Stomach (tissue), 9 donors: ENCODE measurements around the gene GPC2. TPM values are rescaled to one million over a fixed set of nuclear protein-coding genes. Genes with fewer than 3 reads are reported as not detected.

Source experiments
- DNase-seq, 2 donors: peaks; one replicate each; pipeline versions ENCODE4 v3.0.0 to v3.0.0-alpha.2; 2013 to 2019
- H3K27ac ChIP-seq, 5 donors: fragments of 200-600 bp in 4 of 5; sonication (generic) in 4 of 5; one replicate each; pipeline ENCODE4 v1.5.1; 2013 to 2019; ENCODE audit warnings: mild to moderate bottlenecking in 1 of 5, moderate library complexity in 1 of 5
- H3K27me3 ChIP-seq, 3 donors: fragments of 200-600 bp; sonication (generic); one replicate each; pipeline ENCODE4 v1.5.1; 2017 to 2019; ENCODE audit warnings: mixed run types in 1 of 3
- H3K36me3 ChIP-seq, 4 donors: fragments of 200-600 bp; sonication (generic); 1 replicate in 3 of 4; 2 replicates in 1 of 4; pipeline ENCODE4 v1.5.1; 2016 to 2019
- H3K4me1 ChIP-seq, 4 donors: fragments of 200-600 bp; sonication (generic); one replicate each; pipeline ENCODE4 v1.5.1; 2016 to 2019
- H3K4me3 ChIP-seq, 4 donors: fragments of 200-600 bp; sonication (generic) in 3 of 4; one replicate each; pipeline ENCODE4 v1.5.1; 2016 to 2019; ENCODE audit warnings: mild to moderate bottlenecking in 1 of 4
- H3K9me3 ChIP-seq, 4 donors: fragments of 200-600 bp; sonication (generic); one replicate each; pipeline ENCODE4 v1.5.1; 2016 to 2019
- EP300 ChIP-seq: sonication (generic); formaldehyde crosslinking; IDR thresholded peaks from one replicate; pipeline ENCODE4 v1.6.1; 2017; ENCODE audit warnings: antibody characterized with exemption
- POLR2A ChIP-seq, 4 donors: fragments of 450-650 bp; IDR thresholded peaks; one replicate each; pipeline ENCODE4 v1.6.1; 2016; ENCODE audit warnings: antibody characterized with exemption in 4 of 4, control low read depth in 2 of 4, mild to moderate bottlenecking in 1 of 4, moderate library complexity in 1 of 4
- POLR2AphosphoS5 ChIP-seq, 3 donors: sonication (generic); formaldehyde crosslinking; IDR thresholded peaks; one replicate each; pipeline ENCODE4 v1.6.1; 2016; ENCODE audit warnings: antibody characterized with exemption in 3 of 3
- WGBS, 5 donors: extraction: QIAGEN DNeasy Blood & Tissue Kit in 3 of 5; methylation state at CpG; one replicate each; pipeline versions ENCODE4 v1.1.5 to v1.1.7; 2013 to 2018; 5-methylcytosine and 5-hydroxymethylcytosine counted together
- intact Hi-C: fragments of 100-400 bp; cut with DNase I; formaldehyde crosslinking; loops from one replicate; pipeline ENCODE4 v1.15.1; 2023; ENCODE audit warnings: low total_unique reads
- polyA plus RNA-seq, 3 donors: library from polyadenylated mRNA; stranded (reverse); fragments of 200-250 nt; gene quantifications; one replicate each; pipeline ENCODE4 v1.2.3, GENCODE V29; 2013
- total RNA-seq, 5 donors: library from RNA; depleted of rRNA; stranded (reverse); fragments of >200 nt; gene quantifications; one replicate each; pipeline versions ENCODE4 v1.1.0 to v1.2.3, GENCODE V29; 2014 to 2016
- TF ChIP-seq, protein P1 (sequence below), 7 experiments: fragments of 450-650 bp in 4 of 7; fragments of 200-600 bp in 3 of 7; sonication (generic) in 3 of 7; IDR thresholded peaks; one replicate each; pipeline ENCODE4 v1.5.1; 2016 to 2019; ENCODE audit warnings: antibody characterized with exemption in 7 of 7, control low read depth in 2 of 7, mild to moderate bottlenecking in 1 of 7
- donor health status: healthy with polysubstance abuse.
- donor health status: Bipolar disorder and iron deficiency.
- donor health status: healthy.

GPC2 gene
- total and polyA plus RNA-seq, 8 donors, result 0.12 to 4.9 (median 1.0) TPM; not detected in 2

DNA sequence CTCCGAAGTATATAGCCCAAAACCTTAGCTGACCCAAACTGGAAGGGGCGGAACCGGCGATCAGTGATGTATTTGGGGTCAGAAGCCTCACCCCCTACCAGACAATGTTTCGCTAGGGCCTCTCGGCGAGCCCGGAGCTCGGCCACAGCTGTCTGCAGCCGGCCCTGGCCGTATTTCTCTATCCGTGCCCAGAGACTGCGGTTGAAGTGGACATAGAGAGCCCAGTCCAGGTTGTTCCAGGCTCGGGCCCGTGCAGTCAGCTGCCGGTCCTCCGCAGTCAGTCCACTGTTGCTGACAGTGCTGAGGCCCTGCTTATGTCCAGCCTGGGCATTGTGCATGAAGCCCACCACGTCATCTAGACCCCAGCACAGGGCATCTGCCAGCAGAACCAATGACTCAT, 17.1 kb downstream of the GPC2 start:
- DNase-seq, result no peak
- intact Hi-C loops, result no loop called here
- 83 to 93% (median 91%) methylated on average over 16 to 18 of the region's 18 CpGs for WGBS, 5 donors
- Histone ChIP-seq H3K27ac (no peak overlapping the region), H3K27me3 (peaks cover 0 to under 1% (median 0%) of the 10 kb centered on the region in 3 donors), H3K4me1 (peaks cover 12 to 38% (median 34%) of the 10 kb centered on the region in 4 donors), H3K9me3 (no peaks in the 10 kb centered on the region), H3K4me3 (no peak overlapping the region), H3K36me3 (peaks cover 16 to 22% (median 19%) of the 10 kb centered on the region in 4 donors)
- no peak for TF ChIP-seq POLR2A (IDR thresholded peaks at IDR 0.05)
- TF ChIP-seq, protein P1, sequence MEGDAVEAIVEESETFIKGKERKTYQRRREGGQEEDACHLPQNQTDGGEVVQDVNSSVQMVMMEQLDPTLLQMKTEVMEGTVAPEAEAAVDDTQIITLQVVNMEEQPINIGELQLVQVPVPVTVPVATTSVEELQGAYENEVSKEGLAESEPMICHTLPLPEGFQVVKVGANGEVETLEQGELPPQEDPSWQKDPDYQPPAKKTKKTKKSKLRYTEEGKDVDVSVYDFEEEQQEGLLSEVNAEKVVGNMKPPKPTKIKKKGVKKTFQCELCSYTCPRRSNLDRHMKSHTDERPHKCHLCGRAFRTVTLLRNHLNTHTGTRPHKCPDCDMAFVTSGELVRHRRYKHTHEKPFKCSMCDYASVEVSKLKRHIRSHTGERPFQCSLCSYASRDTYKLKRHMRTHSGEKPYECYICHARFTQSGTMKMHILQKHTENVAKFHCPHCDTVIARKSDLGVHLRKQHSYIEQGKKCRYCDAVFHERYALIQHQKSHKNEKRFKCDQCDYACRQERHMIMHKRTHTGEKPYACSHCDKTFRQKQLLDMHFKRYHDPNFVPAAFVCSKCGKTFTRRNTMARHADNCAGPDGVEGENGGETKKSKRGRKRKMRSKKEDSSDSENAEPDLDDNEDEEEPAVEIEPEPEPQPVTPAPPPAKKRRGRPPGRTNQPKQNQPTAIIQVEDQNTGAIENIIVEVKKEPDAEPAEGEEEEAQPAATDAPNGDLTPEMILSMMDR (IDR thresholded peaks at IDR 0.05), result no peak
- no peak for TF ChIP-seq EP300
- no peak for TF ChIP-seq POLR2AphosphoS5 (IDR thresholded peaks at IDR 0.05)

DNA sequence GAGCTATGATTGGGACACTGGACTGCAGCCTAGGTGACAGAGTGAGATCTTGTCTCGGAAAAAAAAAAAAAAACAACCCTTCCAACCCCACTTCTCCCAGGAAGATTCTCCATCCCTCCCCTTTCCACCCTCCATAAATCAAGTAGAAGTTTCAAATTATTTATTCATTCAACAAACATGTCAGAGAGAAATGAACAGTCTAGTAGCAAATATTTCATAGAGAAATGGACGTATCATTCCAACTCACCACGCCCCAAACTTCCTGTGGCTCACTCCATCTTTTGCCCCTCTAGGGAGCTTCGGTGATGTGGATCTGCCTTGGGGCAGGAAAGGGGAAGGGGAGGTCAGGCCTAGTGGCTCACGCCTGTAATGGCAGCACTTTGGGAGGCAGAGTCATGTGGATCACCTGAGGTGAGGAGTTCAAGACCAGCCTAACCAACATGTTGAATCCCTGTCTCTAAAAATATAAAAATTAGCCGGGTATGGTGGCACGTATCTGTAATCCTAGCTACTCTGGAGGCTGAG, 18.0 kb downstream of the GPC2 start:
- intact Hi-C loops, result no loop called here
- no peaks in the 10 kb centered on the region for H3K9me3 ChIP-seq
- no peak for DNase-seq
- no peaks in the 10 kb centered on the region for H3K27me3 ChIP-seq
- peak overlapping the region; percentile 83 to 93 (median 90) for H3K27ac ChIP-seq
- TF ChIP-seq, protein P1 (IDR thresholded peaks at IDR 0.05), result no peak
- TF ChIP-seq POLR2AphosphoS5 (IDR thresholded peaks at IDR 0.05) (no peak), EP300 (no peak), POLR2A (IDR thresholded peaks at IDR 0.05) (no peak)
- H3K36me3 ChIP-seq, result peaks cover 20 to 31% (median 28%) of the 10 kb centered on the region in 4 donors
- peak overlapping the region; percentile 81 to 99 (median 91) for H3K4me3 ChIP-seq
- peaks cover 12 to 48% (median 43%) of the 10 kb centered on the region in 4 donors for H3K4me1 ChIP-seq
- WGBS, 5 donors, result 62 to 73% (median 69%) methylated on average over 7 of the region's 7 CpGs

DNA sequence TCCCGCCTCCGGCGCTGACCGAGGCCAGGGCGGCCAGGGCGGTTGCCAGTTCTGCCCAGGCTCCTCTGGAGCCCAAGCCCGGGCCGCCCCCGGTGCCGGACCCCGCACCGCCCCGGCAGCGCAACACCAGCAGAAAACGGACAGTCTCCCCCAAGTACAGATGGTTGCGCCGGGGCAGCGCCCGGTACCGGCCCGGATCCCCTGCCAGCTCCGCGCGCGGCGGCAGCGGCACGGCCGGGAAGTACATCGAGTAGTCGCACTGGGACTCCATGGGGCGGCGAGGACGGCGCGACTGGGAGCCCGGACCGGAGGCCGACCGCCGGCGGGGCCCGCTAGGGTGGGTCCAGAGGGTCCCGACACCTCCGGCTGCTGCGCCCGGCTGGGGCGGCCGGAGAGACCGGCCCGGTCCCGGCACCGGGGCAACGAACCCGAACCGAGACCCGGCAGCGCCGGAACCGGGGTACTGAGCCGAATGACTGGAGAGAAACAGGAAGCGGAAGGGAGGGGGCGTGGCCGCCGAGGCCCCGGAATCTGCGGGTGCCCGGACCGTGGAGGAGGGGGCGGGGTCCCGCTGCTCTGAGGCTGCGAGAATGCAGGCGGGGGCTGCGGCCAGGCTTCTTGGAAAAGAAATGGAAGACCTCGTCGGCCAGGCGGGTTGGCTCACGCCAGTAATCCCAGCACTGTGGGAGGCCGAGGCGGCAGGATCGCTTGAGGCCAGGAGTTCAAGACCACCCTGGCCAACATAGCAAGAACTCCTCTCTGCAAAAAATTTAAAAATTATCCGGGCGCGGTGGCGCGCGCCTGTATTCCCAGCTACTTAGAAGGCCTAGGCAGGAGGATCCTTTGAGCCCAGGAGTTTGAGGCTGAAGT, 18.7 kb downstream of the GPC2 start, which contains the start of gene TRAPPC14:
Gene TRAPPC14 (minus strand): TSS at position 495 of the 870 bp plus-strand sequence. CDS start 224 bp downstream, at position 271.
- peak within 1 kb of the TSS; percentile 81 to 99 (median 91) for H3K4me3 ChIP-seq
- no peaks in the 10 kb centered on the region for H3K27me3 ChIP-seq
- peak within 1 kb of the TSS; percentile 83 to 93 (median 90) for H3K27ac ChIP-seq
- peaks cover 12 to 53% (median 47%) of the 10 kb centered on the region in 4 donors for H3K4me1 ChIP-seq
- peak; percentile 92 to 97 for DNase-seq
- intact Hi-C loops, result no loop called here
- TF ChIP-seq POLR2AphosphoS5 (IDR thresholded peaks at IDR 0.05) (peak in 2 of 3 donors; percentile 42 to 76), POLR2A (IDR thresholded peaks at IDR 0.05) (no peak)
- H3K36me3 ChIP-seq, result peaks cover 27 to 38% (median 35%) of the 10 kb centered on the region in 4 donors
- WGBS, 5 donors, result 0 to 1% (median 1%) methylated on average over 41 to 87 of the region's 87 CpGs
- no peaks in the 10 kb centered on the region for H3K9me3 ChIP-seq

DNA sequence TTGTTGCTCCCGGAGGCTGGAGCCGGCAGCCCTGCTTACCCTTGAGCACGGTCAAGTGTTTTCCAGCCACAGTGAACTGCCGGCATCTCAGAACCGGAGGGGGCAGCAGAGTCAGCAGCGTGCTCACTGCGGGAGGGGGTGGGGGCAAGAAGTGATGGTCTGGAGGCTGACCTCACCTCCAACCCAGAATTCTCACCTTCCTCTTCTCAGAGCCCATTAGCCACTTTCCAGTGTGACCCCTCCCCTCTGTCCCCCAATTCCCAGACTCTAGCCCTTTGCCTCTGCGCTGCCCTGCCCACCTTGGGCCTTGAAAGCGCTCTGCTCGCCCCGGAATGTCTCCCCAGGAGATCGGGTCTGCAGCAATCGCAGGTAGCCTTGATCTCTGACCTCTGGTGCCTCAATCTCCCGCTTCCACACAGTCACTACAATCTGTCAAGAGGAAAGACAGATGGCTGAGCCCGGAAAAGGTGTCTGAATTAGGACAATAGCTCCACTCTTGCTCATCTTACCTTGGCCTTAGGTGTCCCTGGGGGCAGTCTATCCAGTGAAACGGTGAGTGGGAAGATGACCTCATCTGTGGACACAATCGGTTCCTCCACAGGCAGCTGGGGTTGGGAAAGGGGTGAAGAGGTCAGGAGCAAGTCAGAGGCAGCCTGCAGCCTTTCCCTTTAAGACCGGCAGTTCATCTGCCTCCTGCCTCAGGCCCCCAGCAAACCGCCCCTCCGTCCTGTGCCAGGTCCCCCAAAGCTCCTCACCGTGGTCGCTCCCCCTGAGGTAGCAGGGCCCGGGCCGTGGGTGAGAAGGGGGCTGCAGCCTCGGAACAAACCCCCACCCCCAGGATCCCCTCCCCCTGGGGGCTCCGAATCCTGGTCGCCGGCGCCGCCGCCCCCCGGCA, 19.6 kb downstream of the GPC2 start:
- no peaks in the 10 kb centered on the region for H3K9me3 ChIP-seq
- peak overlapping the region; percentile 83 to 93 (median 90) for H3K27ac ChIP-seq
- TF ChIP-seq, protein P1 (IDR thresholded peaks at IDR 0.05), result peak in 1 of 7 experiments; percentile 18
- TF ChIP-seq POLR2AphosphoS5 (IDR thresholded peaks at IDR 0.05), result no peak
- H3K27me3 ChIP-seq, result no peaks in the 10 kb centered on the region
- H3K4me3 ChIP-seq, result peak overlapping the region; percentile 81 to 99 (median 91)
- H3K4me1 ChIP-seq, result peaks cover 12 to 60% (median 50%) of the 10 kb centered on the region in 4 donors
- intact Hi-C loops, result no loop called here
- H3K36me3 ChIP-seq, result peaks cover 31 to 47% (median 43%) of the 10 kb centered on the region in 4 donors
- DNase-seq, result peak in 1 of 2 donors; percentile 72
- WGBS, 5 donors, result 12 to 23% (median 15%) methylated on average over 23 to 32 of the region's 32 CpGs
